NCI-H2107 treated with DMSO at 0.1 percent for 48 hours (cell line): ENCODE results near the gene CDPF1.
A peak's percentile ranks its signal among the peaks of the same experiment; 100 is the strongest.
"Not testable (repeated sequence)": the region's sequence is repeated elsewhere in the genome, so short reads cannot be mapped to it uniquely, and the experiment has no call there.

Source experiments
- DNase-seq: peaks from one replicate; lab custom pipeline; 2025; ENCODE audit not compliant: unreplicated experiment; lab: John Stamatoyannopoulos, UW

The CDPF1 gene

GRCh38 chr22:46226577-46226976, 23.5 kb downstream of the CDPF1 start:
- no peak for DNase-seq

GRCh38 chr22:46225631-46226030, 24.5 kb downstream of the CDPF1 start:
- DNase-seq: no peak

- no peak for DNase-seq
These were observed 25.2 kb downstream of the CDPF1 start for GRCh38 chr22:46224898-46225290.

- DNase-seq: no peak
These were observed 25.8 kb downstream of the CDPF1 start for GRCh38 chr22:46224044-46224897.

- no peak for DNase-seq
These were observed 29.2 kb downstream of the CDPF1 start for GRCh38 chr22:46220921-46221320.

- peak; percentile 19 for DNase-seq
These were observed 30.5 kb downstream of the CDPF1 start for GRCh38 chr22:46219636-46220035.

GRCh38 chr22:46214616-46215015, 35.5 kb downstream of the CDPF1 start:
- DNase-seq: no peak

GRCh38 chr22:46214149-46214548, 35.9 kb downstream of the CDPF1 start:
- no peak for DNase-seq

GRCh38 chr22:46213052-46213451, 37.0 kb downstream of the CDPF1 start:
- no peak for DNase-seq

- no peak for DNase-seq
These were observed 37.9 kb downstream of the CDPF1 start for GRCh38 chr22:46212195-46212594.

- DNase-seq: no peak
These were observed 40.8 kb downstream of the CDPF1 start for GRCh38 chr22:46209262-46209661.

- no peak for DNase-seq
These were observed 46.5 kb downstream of the CDPF1 start for GRCh38 chr22:46203601-46203980.

GRCh38 chr22:46202897-46203600, 47.0 kb downstream of the CDPF1 start:
- no peak for DNase-seq

GRCh38 chr22:46201059-46201757, 48.9 kb downstream of the CDPF1 start:
- no peak for DNase-seq

GRCh38 chr22:46198806-46199205, 51.3 kb downstream of the CDPF1 start:
- not testable (repeated sequence) for DNase-seq

GRCh38 chr22:46198274-46198673, 51.8 kb downstream of the CDPF1 start:
- DNase-seq: no peak

GRCh38 chr22:46196278-46196677, 53.8 kb downstream of the CDPF1 start:
- no peak for DNase-seq

- no peak for DNase-seq
These were observed 54.5 kb downstream of the CDPF1 start for GRCh38 chr22:46195487-46196165.
